Activated CD8-positive, alpha-beta memory T cell treated with anti-CD3 and anti-CD28 coated beads, Interleukin-2, amount 50 U/mL, for 48 hours (primary cell): Measurements from ENCODE around the gene NDRG3.

ENCODE experiments used
- DNase-seq: peaks from one replicate; pipeline ENCODE4 v3.0.0-alpha.2; 2020

The NDRG3 gene

DNA sequence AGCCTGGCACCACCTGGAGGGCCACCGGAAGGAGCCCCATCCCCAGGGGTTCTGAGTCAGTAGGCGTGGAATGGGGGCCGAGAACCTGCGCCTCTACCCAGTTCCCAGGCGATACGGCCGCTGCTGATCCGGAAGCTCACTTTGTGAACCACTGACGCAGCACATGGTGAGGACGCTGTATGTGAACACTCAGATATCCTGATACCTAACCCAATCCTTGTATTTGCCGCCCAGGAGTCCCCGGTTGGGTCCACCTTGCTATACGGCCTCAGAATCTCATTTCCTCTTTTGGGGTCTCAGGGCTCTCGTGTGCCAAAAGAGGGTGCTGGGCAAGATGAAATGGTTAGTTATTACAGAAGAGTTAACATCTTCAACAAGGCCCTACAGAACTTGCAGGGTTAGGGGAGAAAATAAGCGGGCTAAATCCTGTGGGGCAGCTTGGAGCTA, 140.9 kb downstream of the NDRG3 start:
- peak; percentile 75 for DNase-seq
